Inferior parietal cortex (tissue), 1 donor: ENCODE measurements around the gene SMCO4.
A peak's percentile ranks its signal among the peaks of the same experiment; 100 is the strongest.
"Not testable (repeated sequence)": the region's sequence is repeated elsewhere in the genome, so short reads cannot be mapped to it uniquely, and the experiment has no call there.

ENCODE experiments used
- DNase-seq: peaks from one replicate; pipeline ENCODE4 v3.0.0-alpha.2; 2016; ENCODE audit errors: extremely low spot score

Gene SMCO4

GRCh38 chr11:93543292-93543977 is at the start of gene SMCO4:
Gene SMCO4 (minus strand): TSS chr11:93543391. CDS start chr11:93479189, 64,202 bp downstream.
- DNase-seq, result peak; percentile 73

GRCh38 chr11:93591247-93591898 is 48.2 kb upstream of the SMCO4 start:
- no peak for DNase-seq

GRCh38 chr11:93589347-93589746 is 46.2 kb upstream of the SMCO4 start:
- no peak for DNase-seq

GRCh38 chr11:93587858-93588581 is 44.8 kb upstream of the SMCO4 start:
- DNase-seq, result no peak

GRCh38 chr11:93587425-93587824 is 44.2 kb upstream of the SMCO4 start:
- not testable (repeated sequence) for DNase-seq

- DNase-seq, result no peak
Observed at GRCh38 chr11:93585758-93586157, 42.6 kb upstream of the SMCO4 start.

- no peak for DNase-seq
Observed at GRCh38 chr11:93583490-93583889, 40.3 kb upstream of the SMCO4 start.

- no peak for DNase-seq
Observed at GRCh38 chr11:93579187-93579751, 36.1 kb upstream of the SMCO4 start.

- DNase-seq, result no peak
Observed at GRCh38 chr11:93577286-93577685, 34.1 kb upstream of the SMCO4 start.

- DNase-seq, result not testable (repeated sequence)
Observed at GRCh38 chr11:93576870-93577269, 33.7 kb upstream of the SMCO4 start.

GRCh38 chr11:93574638-93575220 is 31.5 kb upstream of the SMCO4 start:
- no peak for DNase-seq

GRCh38 chr11:93573184-93573583 is 30.0 kb upstream of the SMCO4 start:
- no peak for DNase-seq

GRCh38 chr11:93572621-93573020 is 29.4 kb upstream of the SMCO4 start:
- DNase-seq, result no peak

- DNase-seq, result no peak
Observed at GRCh38 chr11:93572171-93572570, 29.0 kb upstream of the SMCO4 start.

GRCh38 chr11:93571612-93572011 is 28.4 kb upstream of the SMCO4 start:
- no peak for DNase-seq

GRCh38 chr11:93570759-93571413 is 27.7 kb upstream of the SMCO4 start:
- DNase-seq, result no peak

- no peak for DNase-seq
Observed at GRCh38 chr11:93569496-93569895, 26.3 kb upstream of the SMCO4 start.

- DNase-seq, result no peak
Observed at GRCh38 chr11:93568726-93569125, 25.5 kb upstream of the SMCO4 start.

GRCh38 chr11:93567401-93567895 is 24.3 kb upstream of the SMCO4 start:
- peak; percentile 13 for DNase-seq

GRCh38 chr11:93564895-93565294 is 21.7 kb upstream of the SMCO4 start:
- DNase-seq, result no peak

- no peak for DNase-seq
Observed at GRCh38 chr11:93563857-93564256, 20.7 kb upstream of the SMCO4 start.
